K562 (cell line): ENCODE measurements around the gene KCNJ10. TPM values are rescaled to one million over a fixed set of nuclear protein-coding genes. Genes with fewer than 3 reads are reported as not detected.
"Not testable (repeated sequence)": the region's sequence is repeated elsewhere in the genome, so short reads cannot be mapped to it uniquely, and the experiment has no call there.

ENCODE experiments used
- ATAC-seq: fragments of 200-7000 bp; cut with Tn5 transposase; 3 replicates; pipeline ENCODE4 v1.9.1; 2020; ENCODE audit warnings: moderate library complexity
- BruUV-seq: library from RNA; stranded (reverse); fragments of 400-500 nt; replicated peaks from 2 replicates; lab custom pipeline; 2021; lab: Mats Ljungman, UMichigan
- CTCF ChIA-PET: fragments of 300-600 bp; formaldehyde crosslinking; extraction: SDS; loops from one replicate; lab custom pipeline; 2021; ENCODE audit warnings: low intra/inter-chr PET ratio; lab: Yijun Ruan, JAX
- POLR2A ChIA-PET: fragments of 300-600, 350-650 bp; sonication (Branson Sonifier 250); formaldehyde crosslinking; extraction: SDS; loops from one replicate; lab custom pipeline; 2021; ENCODE audit warnings: antibody characterized with exemption, inconsistent platforms; lab: Yijun Ruan, JAX
- DNase-seq, 4 experiments: peaks; one replicate each; pipeline versions ENCODE4 v3.0.0 to v3.0.0-alpha.2; 2011 to 2018; ENCODE audit warnings: low spot score in 3 of 4, mixed read lengths in 3 of 4; ENCODE audit errors: extremely low read depth in 1 of 4
- FAIRE-seq: peaks from 2 replicates; lab custom pipeline; 2011; peaks lifted over from hg19 to GRCh38; lab: Jason Lieb, UNC
- H2AFZ ChIP-seq: 2 replicates; pipeline ENCODE4 v1.6.0; 2011; ENCODE audit warnings: low read depth, low read length, control low read depth, inconsistent platforms
- H3K27ac ChIP-seq: fragments of 200-600 bp; 3 replicates; pipeline ENCODE4 v1.8.0; 2011; ENCODE audit warnings: low read depth, mild to moderate bottlenecking, control low read depth, inconsistent platforms, low read length, moderate library complexity, mixed read lengths; ENCODE audit errors: extremely low read depth
- H3K27me3 ChIP-seq, 2 experiments: fragments of 300-600 bp in 1 of 2; 2 replicates in 1 of 2; 3 replicates in 1 of 2; pipeline versions ENCODE4 v1.6.0 to v1.8.0; 2011; ENCODE audit warnings: inconsistent platforms in 2 of 2, low read length in 2 of 2, mild to moderate bottlenecking in 1 of 2, mixed read lengths in 1 of 2, moderate library complexity in 1 of 2; ENCODE audit not compliant: control insufficient read depth in 2 of 2, insufficient read depth in 2 of 2
- H3K36me3 ChIP-seq: fragments of 300-600 bp; 3 replicates; pipeline ENCODE4 v1.8.0; 2011; ENCODE audit warnings: mild to moderate bottlenecking, low read length, inconsistent platforms; ENCODE audit not compliant: control insufficient read depth, insufficient read depth
- H3K4me1 ChIP-seq, 2 experiments: fragments of 200-600 bp in 1 of 2; replicated peaks in 1 of 2; 2 replicates in 1 of 2; 3 replicates in 1 of 2; pipeline versions ENCODE4 v1.5.1 to v1.8.0; 2011; ENCODE audit warnings: inconsistent platforms in 2 of 2, low read length in 2 of 2, mild to moderate bottlenecking in 1 of 2, mixed read lengths in 1 of 2, moderate library complexity in 1 of 2; ENCODE audit not compliant: control insufficient read depth in 2 of 2, insufficient read depth in 2 of 2
- H3K4me2 ChIP-seq: 2 replicates; pipeline ENCODE4 v1.6.1; 2011; ENCODE audit warnings: low read length, control low read depth, inconsistent platforms, mixed read lengths; ENCODE audit not compliant: insufficient read depth
- H3K4me3 ChIP-seq: fragments of 200-600 bp; sonication (generic), shearing (Covaris generic); 2 replicates; pipeline ENCODE4 v1.5.1; 2016; ENCODE audit warnings: control low read depth, inconsistent platforms
- H3K79me2 ChIP-seq: fragments of 200-600 bp; 3 replicates; pipeline ENCODE4 v1.8.0; 2011; ENCODE audit warnings: low read length, inconsistent platforms; ENCODE audit not compliant: control insufficient read depth, insufficient read depth
- H3K9ac ChIP-seq, 2 experiments: 2 replicates each; pipeline versions ENCODE4 v1.6.0 to v1.6.1; 2011; ENCODE audit warnings: low read depth in 2 of 2, low read length in 2 of 2, control low read depth in 1 of 2, inconsistent platforms in 1 of 2, mild to moderate bottlenecking in 1 of 2, mixed read lengths in 1 of 2; ENCODE audit not compliant: insufficient read depth in 1 of 2
- H3K9me1 ChIP-seq: one replicate; pipeline ENCODE4 v1.6.0; 2011; ENCODE audit warnings: inconsistent platforms, mild to moderate bottlenecking, low read length, moderate library complexity; ENCODE audit not compliant: control insufficient read depth, insufficient read depth
- H3K9me3 ChIP-seq: replicated peaks from 2 replicates; pipeline ENCODE4 v1.5.1; 2011; ENCODE audit warnings: low read depth, low read length, inconsistent platforms; ENCODE audit not compliant: control insufficient read depth, insufficient read depth
- H4K20me1 ChIP-seq: replicated peaks from 2 replicates; pipeline ENCODE4 v1.6.1; 2011; ENCODE audit warnings: low read length, inconsistent platforms, mixed read lengths; ENCODE audit not compliant: control insufficient read depth, insufficient read depth
- FOSL1 ChIP-seq: fragments of 200-800 bp; sonication (Bioruptor generic); conservative IDR thresholded peaks from 2 replicates; pipeline ENCODE4 v1.6.1; 2016; ENCODE audit warnings: missing genetic modification characterization, missing compliant biosample characterization
- JUND ChIP-seq, 2 experiments: IDR thresholded peaks; 2 replicates in 1 of 2; 3 replicates in 1 of 2; pipeline ENCODE4 v1.6.1; 2011; ENCODE audit warnings: borderline replicate concordance in 2 of 2, low read depth in 2 of 2, low read length in 2 of 2, improper control_type of control experiment in 1 of 2, missing biosample characterization in 1 of 2, missing genetic modification characterization in 1 of 2, missing genetic modification reagents in 1 of 2
- KDM1A ChIP-seq, 2 experiments: fragments of 450-650 bp; IDR thresholded peaks; 2 replicates each; pipeline ENCODE4 v1.6.1; 2016; ENCODE audit warnings: mild to moderate bottlenecking in 2 of 2
- ZNF121 ChIP-seq: sonication (generic); formaldehyde crosslinking; conservative IDR thresholded peaks from 2 replicates; pipeline ENCODE4 v1.8.0; 2022; ENCODE audit warnings: missing genetic modification reagents
- ZNF263 ChIP-seq: sonication (generic); formaldehyde crosslinking; IDR thresholded peaks from 2 replicates; pipeline ENCODE4 v1.8.0; 2022; ENCODE audit warnings: mild to moderate bottlenecking, missing genetic modification reagents, borderline replicate concordance
- WGBS: fragments of 100-300 bp; shearing (Covaris generic); methylation state at CpG from one replicate; pipeline ENCODE4 v1.1.6; 2016; ENCODE audit warnings: low coverage, mixed read lengths; ENCODE audit not compliant: insufficient coverage; ENCODE audit errors: missing lambda C conversion rate; 5-methylcytosine and 5-hydroxymethylcytosine counted together
- in situ Hi-C: fragments of 300-500 bp; cut with MboI; formaldehyde crosslinking; loops from 4 replicates; pipeline ENCODE4 v1.15.0; 2018; ENCODE audit warnings: inconsistent platforms, mixed read lengths
- intact Hi-C: fragments of 100-400 bp; cut with micrococcal nuclease; formaldehyde crosslinking; loops from 2 replicates; pipeline ENCODE4 v1.14.2; 2022
- polyA plus RNA-seq, 8 experiments: library from polyadenylated mRNA; depleted of rRNA in 4 of 8; stranded (reverse) in 5 of 8; unstranded in 3 of 8; fragments of >200 nt; fragmentation: Nextera tagmentation in 2 of 8; fragmentation: Illumina TruSeq in 1 of 8; extraction: Ambion mirVana in 2 of 8; extraction: Trizol in 1 of 8; gene quantifications; 2 replicates each; pipeline versions ENCODE4 v1.2.1 to v1.2.3, GENCODE V29; 2011 to 2014; ENCODE audit warnings: inconsistent platforms in 1 of 8, missing spikeins in 1 of 8
- total RNA-seq, 7 experiments: library from RNA; depleted of rRNA in 6 of 7; stranded (reverse); fragments of >200 nt in 6 of 7; fragmentation: Illumina TruSeq in 2 of 7; extraction: Trizol in 2 of 7; gene quantifications; 2 replicates each; pipeline versions ENCODE4 v1.2.1 to v1.2.3, GENCODE V29; 2011 to 2021; ENCODE audit warnings: low replicate concordance in 1 of 7
- TF ChIP-seq, protein P1 (sequence below), 2 experiments: fragments of 450-650 bp in 1 of 2; sonication (generic) in 1 of 2; formaldehyde crosslinking in 1 of 2; IDR thresholded peaks in 1 of 2; conservative IDR thresholded peaks in 1 of 2; 2 replicates each; pipeline versions ENCODE4 v1.6.1 to v1.8.1; 2016 to 2023; ENCODE audit warnings: mild to moderate bottlenecking in 2 of 2, moderate library complexity in 2 of 2, inconsistent platforms in 1 of 2, missing genetic modification reagents in 1 of 2

Gene KCNJ10
- total and polyA plus RNA-seq, 9 of the 15 experiments (the other 6 are each of a cell fraction or from before 2014, with no cell fraction given): 0.06 to 0.11 TPM; not detected in 7

DNA sequence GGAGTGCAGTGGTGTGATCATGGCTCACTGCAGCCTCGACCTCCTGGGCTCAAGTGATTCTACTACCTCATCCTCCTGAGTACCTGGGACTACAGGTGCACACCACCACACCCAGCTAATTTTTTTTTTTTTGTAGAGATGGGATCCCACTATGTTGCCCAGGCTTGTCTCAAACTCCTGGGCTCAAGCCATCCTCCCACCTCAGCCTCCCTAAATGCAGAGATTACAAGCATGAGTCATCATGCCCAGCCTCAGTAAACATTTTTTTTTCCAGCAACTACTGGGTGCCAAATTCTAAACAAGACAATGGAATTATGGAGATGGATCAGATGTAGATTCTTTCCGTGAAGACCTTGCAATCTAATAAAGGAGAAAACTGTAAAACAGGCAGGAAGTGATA lies 19.8 kb downstream of the KCNJ10 start:
- Histone ChIP-seq H3K27me3 (peaks cover 10 to 35% of the 10 kb centered on the region in 2 experiments), H3K4me1 (peaks cover 11 to 20% of the 10 kb centered on the region in 2 experiments; a peak in 4 of 5 replicates)
- intact Hi-C loops, FAIRE-seq, H2AFZ ChIP-seq, BruUV-seq, DNase-seq, H3K9ac ChIP-seq, H3K4me3 ChIP-seq, H3K79me2 ChIP-seq, H3K27ac ChIP-seq, H3K9me1 ChIP-seq, POLR2A ChIA-PET, CTCF ChIA-PET, H3K9me3 ChIP-seq, H3K36me3 ChIP-seq, H3K4me2 ChIP-seq, ATAC-seq, in situ Hi-C loops, H4K20me1 ChIP-seq: not testable (repeated sequence)
- TF ChIP-seq ZNF121 (CRISPR knock-in tag) (0 out of 2 replicates have a peak, but pooled peaks have one; percentile 43), ZNF263 (CRISPR knock-in tag) (peak; percentile 71; the same call in 1 of the 2 replicates), FOSL1 (tag) (peak; percentile 36; the same call in 1 of the 2 replicates), KDM1A (IDR thresholded peaks at IDR 0.05) (0 out of 4 replicates have a peak, but pooled peaks of 1 of the 2 experiments have one; percentile 19), JUND (IDR thresholded peaks at IDR 0.05; ENCODE audit: borderline replicate concordance, low read depth, low read length) (peak; percentile 46; the same call in 1 of the 2 replicates), JUND (tag; IDR thresholded peaks at IDR 0.05; ENCODE audit: borderline replicate concordance, low read depth, low read length) (peak; percentile 14; the same call in 1 of the 3 replicates)
- TF ChIP-seq, protein P1, sequence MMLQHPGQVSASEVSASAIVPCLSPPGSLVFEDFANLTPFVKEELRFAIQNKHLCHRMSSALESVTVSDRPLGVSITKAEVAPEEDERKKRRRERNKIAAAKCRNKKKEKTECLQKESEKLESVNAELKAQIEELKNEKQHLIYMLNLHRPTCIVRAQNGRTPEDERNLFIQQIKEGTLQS (IDR thresholded peaks at IDR 0.05): peak; percentile 58
- TF ChIP-seq, protein P1 (CRISPR knock-in tag; conservative IDR thresholded peaks at IDR 0.05): not testable (repeated sequence)
- 5% methylated on average over 2 of the region's 2 CpGs for WGBS
